DND-41 (cell line): ENCODE results near the gene KLHDC7A.

Experiments used
- CTCF ChIP-seq: IDR thresholded peaks from 2 replicates; pipeline ENCODE4 v1.5.1; 2012; ENCODE audit warnings: borderline replicate concordance, low read length, moderate library complexity, mild to moderate bottlenecking; ENCODE audit not compliant: poor library complexity, severe bottlenecking; ENCODE audit errors: extremely low read depth
- EZH2 ChIP-seq: IDR thresholded peaks from 3 replicates; pipeline ENCODE4 v1.6.1; 2012; ENCODE audit warnings: borderline replicate concordance, low read depth, mild to moderate bottlenecking, moderate library complexity, low read length, inconsistent platforms; ENCODE audit not compliant: severe bottlenecking

- no peak for TF ChIP-seq CTCF
- no peak for TF ChIP-seq EZH2
Observed at GRCh38 chr1:18515120-18515667, 34.5 kb downstream of the KLHDC7A start.
